Lower leg skin (tissue), 3 donors: ENCODE data around the gene SLC6A18.
"Not testable (repeated sequence)": the region's sequence is repeated elsewhere in the genome, so short reads cannot be mapped to it uniquely, and the experiment has no call there.

Source experiments
- POLR2A ChIP-seq, 2 donors: fragments of 450-650 bp; IDR thresholded peaks; one replicate each; pipeline ENCODE4 v1.6.1; 2016 to 2017; ENCODE audit warnings: antibody characterized with exemption in 2 of 2, mild to moderate bottlenecking in 1 of 2, moderate library complexity in 1 of 2
- TF ChIP-seq, protein P1 (sequence below), 3 donors: fragments of 450-650 bp; IDR thresholded peaks; one replicate each; pipeline ENCODE4 v1.5.1; 2016; ENCODE audit warnings: antibody characterized with exemption in 3 of 3, mild to moderate bottlenecking in 3 of 3, moderate library complexity in 2 of 3

DNA sequence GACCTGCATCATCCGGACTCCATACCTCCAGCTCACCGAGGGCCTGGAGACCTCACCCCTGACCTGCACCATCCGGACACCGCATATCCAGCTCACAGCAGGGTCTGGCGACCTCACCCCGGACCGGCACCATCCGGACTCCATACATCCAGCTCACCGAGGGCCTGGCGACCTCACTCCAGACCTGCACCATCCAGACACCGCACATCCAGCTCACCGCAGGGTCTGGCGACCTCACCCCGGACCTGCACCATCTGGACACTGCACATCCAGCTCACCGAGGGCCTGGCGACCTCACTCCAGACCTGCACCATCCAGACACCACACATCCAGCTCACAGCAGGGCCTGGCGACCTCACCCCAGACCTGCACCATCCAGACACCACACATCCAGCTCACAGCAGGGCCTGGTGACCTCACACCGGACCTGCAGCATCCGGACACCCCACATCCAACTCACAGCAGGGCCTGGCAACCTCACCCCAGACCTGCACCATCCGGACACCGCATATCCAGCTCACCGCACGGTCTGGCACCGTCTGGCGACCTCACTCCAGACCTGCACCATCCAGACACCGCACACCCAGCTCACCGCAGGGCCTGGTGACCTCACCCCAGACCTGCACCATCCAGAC is 59.3 kb downstream of the SLC6A18 start:
- TF ChIP-seq, protein P1, sequence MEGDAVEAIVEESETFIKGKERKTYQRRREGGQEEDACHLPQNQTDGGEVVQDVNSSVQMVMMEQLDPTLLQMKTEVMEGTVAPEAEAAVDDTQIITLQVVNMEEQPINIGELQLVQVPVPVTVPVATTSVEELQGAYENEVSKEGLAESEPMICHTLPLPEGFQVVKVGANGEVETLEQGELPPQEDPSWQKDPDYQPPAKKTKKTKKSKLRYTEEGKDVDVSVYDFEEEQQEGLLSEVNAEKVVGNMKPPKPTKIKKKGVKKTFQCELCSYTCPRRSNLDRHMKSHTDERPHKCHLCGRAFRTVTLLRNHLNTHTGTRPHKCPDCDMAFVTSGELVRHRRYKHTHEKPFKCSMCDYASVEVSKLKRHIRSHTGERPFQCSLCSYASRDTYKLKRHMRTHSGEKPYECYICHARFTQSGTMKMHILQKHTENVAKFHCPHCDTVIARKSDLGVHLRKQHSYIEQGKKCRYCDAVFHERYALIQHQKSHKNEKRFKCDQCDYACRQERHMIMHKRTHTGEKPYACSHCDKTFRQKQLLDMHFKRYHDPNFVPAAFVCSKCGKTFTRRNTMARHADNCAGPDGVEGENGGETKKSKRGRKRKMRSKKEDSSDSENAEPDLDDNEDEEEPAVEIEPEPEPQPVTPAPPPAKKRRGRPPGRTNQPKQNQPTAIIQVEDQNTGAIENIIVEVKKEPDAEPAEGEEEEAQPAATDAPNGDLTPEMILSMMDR (IDR thresholded peaks at IDR 0.05) = not testable (repeated sequence)
- not testable (repeated sequence) for TF ChIP-seq POLR2A (IDR thresholded peaks at IDR 0.05)
